Pons (tissue), 1 donor: ENCODE measurements around the gene FAM118A.

Experiments used
- DNase-seq: peaks from one replicate; pipeline ENCODE4 v3.0.0-alpha.2; 2016; ENCODE audit warnings: low spot score

Gene FAM118A

DNA sequence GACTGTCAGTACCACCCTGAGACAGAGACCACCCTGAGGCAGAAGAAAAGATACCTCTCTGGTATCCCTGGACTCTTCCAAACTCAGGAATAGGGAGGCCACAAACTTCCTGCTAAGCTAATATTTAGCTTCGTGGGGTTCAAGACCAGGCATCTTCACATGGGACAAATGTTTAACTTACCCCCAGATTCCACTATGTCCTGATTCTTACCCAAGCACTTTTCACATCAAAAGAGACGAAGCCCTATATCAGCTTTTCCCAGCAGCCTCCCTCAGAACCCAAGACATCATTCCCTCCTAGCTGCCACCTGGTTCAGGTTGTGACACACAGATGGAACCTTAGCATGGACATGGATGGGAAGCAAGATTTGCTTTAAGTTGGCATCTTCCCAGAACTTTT, 71.6 kb downstream of the FAM118A start:
- no peak for DNase-seq

GRCh38 chr22:45389546-45389945, 79.8 kb downstream of the FAM118A start:
- DNase-seq = no peak
